CD4-positive, alpha-beta T cell (primary cell): ENCODE data around the gene SORBS1. TPM values are rescaled to one million over a fixed set of nuclear protein-coding genes. Genes with fewer than 3 reads are reported as not detected.

ENCODE experiments used
- ATAC-seq: fragments of 200-7000 bp; cut with Tn5 transposase; one replicate; pipeline ENCODE4 v1.10.0; 2022; ENCODE audit warnings: mild to moderate bottlenecking; ENCODE audit not compliant: poor library complexity
- CTCF ChIA-PET: fragments of 350-600 bp; sonication (Branson Sonifier 250); formaldehyde crosslinking; loops from one replicate; lab custom pipeline; 2021; ENCODE audit warnings: antibody characterized with exemption, inconsistent platforms; lab: Charles Lee
- POLR2A ChIA-PET: fragments of 350-600 bp; sonication (Branson Sonifier 250); formaldehyde crosslinking; loops from one replicate; lab custom pipeline; 2021; ENCODE audit warnings: antibody characterized with exemption, inconsistent platforms; lab: Charles Lee
- DNase-seq, 14 experiments: peaks; one replicate each; pipeline ENCODE4 v3.0.0-alpha.2; 2013 to 2020; ENCODE audit warnings: mixed read lengths in 2 of 14
- H3K27ac ChIP-seq, 2 donors: one replicate each; pipeline versions ENCODE4 v1.5.1 to v1.7.0; 2013; ENCODE audit warnings: low read length in 2 of 2, low read depth in 1 of 2, mild to moderate bottlenecking in 1 of 2
- H3K27me3 ChIP-seq, 2 experiments: 1 replicate in 1 of 2; 2 replicates in 1 of 2; pipeline versions ENCODE4 v1.6.1 to v1.7.0; 2013; ENCODE audit warnings: low read length in 2 of 2, control low read depth in 1 of 2, mild to moderate bottlenecking in 1 of 2, moderate library complexity in 1 of 2; ENCODE audit not compliant: insufficient read depth in 2 of 2, control insufficient read depth in 1 of 2
- H3K36me3 ChIP-seq: one replicate; pipeline ENCODE4 v1.6.1; 2013; ENCODE audit warnings: low read length, control low read depth; ENCODE audit not compliant: insufficient read depth
- H3K4me1 ChIP-seq: one replicate; pipeline ENCODE4 v1.6.1; 2013; ENCODE audit warnings: low read length, control low read depth; ENCODE audit not compliant: insufficient read depth
- H3K4me3 ChIP-seq: one replicate; pipeline ENCODE4 v1.5.1; 2013; ENCODE audit warnings: mild to moderate bottlenecking, low read length, moderate library complexity
- H3K9me3 ChIP-seq, 2 experiments: 1 replicate in 1 of 2; 2 replicates in 1 of 2; pipeline versions ENCODE4 v1.6.1 to v1.7.0; 2013; ENCODE audit warnings: low read length in 2 of 2, mild to moderate bottlenecking in 2 of 2, control low read depth in 1 of 2, moderate library complexity in 1 of 2; ENCODE audit not compliant: control insufficient read depth in 1 of 2, insufficient read depth in 1 of 2
- H3K27ac Mint-ChIP-seq: one replicate; pipeline ENCODE4 v1.8.0; 2020; ENCODE audit warnings: mixed read lengths
- H3K27me3 Mint-ChIP-seq: one replicate; pipeline ENCODE4 v1.8.0; 2021; ENCODE audit warnings: mixed read lengths
- H3K36me3 Mint-ChIP-seq: one replicate; pipeline ENCODE4 v1.8.0; 2021; ENCODE audit warnings: low read depth, mixed read lengths
- H3K4me1 Mint-ChIP-seq: one replicate; pipeline ENCODE4 v1.8.0; 2021; ENCODE audit warnings: low read depth, mixed read lengths
- H3K4me3 Mint-ChIP-seq: one replicate; pipeline ENCODE4 v1.8.0; 2020; ENCODE audit warnings: mild to moderate bottlenecking, mixed read lengths
- H3K9me3 Mint-ChIP-seq: one replicate; pipeline ENCODE4 v1.8.0; 2020; ENCODE audit warnings: mixed read lengths
- intact Hi-C, 2 experiments: fragments of 100-400 bp; cut with DNase I in 1 of 2; cut with micrococcal nuclease in 1 of 2; formaldehyde crosslinking; loops; one replicate each; pipeline versions ENCODE4 v1.15.1 to v1.9.0; 2023 to 2025; cut with DNase I, micrococcal nuclease
- total RNA-seq, 174 experiments: library from RNA in 2 of 174; stranded (reverse) in 2 of 174; gene quantifications; one replicate each; pipeline ENCODE4 v1.2.3 and lab custom pipeline; 2021 to 2026
- TF ChIP-seq, protein P1 (sequence below): fragments of 200-600 bp; IDR thresholded peaks from one replicate; pipeline ENCODE4 v1.8.0; 2022; ENCODE audit warnings: antibody characterized with exemption, mild to moderate bottlenecking

SORBS1 gene
- total RNA-seq, 2 experiments from 2014 or later = 1.4 to 1.8 TPM

DNA sequence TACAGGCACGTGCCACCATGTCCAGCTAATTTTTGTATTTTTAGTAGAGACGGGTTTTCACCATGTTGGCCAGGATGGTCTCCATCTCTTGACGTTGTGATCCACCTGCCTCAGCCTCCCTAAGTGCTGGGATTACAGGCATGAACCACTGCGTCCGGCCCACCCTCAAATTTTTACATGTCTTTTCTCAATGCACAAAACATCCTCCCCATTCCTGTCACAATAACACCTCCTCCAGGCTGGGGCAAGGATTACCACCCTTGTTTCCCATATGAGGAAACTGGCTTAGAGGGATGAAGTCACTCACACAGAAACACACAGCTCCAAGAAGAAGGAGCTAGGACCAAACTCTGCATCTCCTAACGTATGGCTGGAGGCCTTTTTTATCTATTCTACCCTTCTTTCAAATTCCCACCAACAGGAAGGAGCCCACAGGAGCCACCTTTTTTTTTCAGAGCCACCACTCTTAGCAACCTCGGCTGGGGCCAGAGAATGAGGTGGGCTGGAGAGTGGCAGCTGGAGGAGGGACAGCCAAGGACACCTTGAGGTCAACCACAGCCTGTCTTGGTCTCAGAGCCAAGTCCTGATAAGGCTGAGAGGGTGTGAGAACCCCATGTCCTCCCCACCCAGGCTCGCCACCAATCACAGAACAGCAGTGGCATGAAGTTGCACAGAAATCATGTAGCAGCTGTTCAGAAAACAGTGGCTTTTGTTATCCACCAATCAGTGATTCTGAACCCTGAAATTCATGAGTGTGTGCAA, 157.3 kb downstream of the SORBS1 start:
- ChIA-PET CTCF (no interaction called here), POLR2A (no interaction called here)
- Mint-ChIP-seq H3K27me3 (peaks cover 10% of the 10 kb centered on the region), H3K4me3 (no peak overlapping the region), H3K27ac (no peak overlapping the region), H3K9me3 (no peaks in the 10 kb centered on the region), H3K36me3 (no peaks in the 10 kb centered on the region), H3K4me1 (no peaks in the 10 kb centered on the region)
- Histone ChIP-seq H3K4me3 (no peak overlapping the region), H3K27ac (no peak overlapping the region), H3K27me3 (no peaks in the 10 kb centered on the region), H3K4me1 (no peaks in the 10 kb centered on the region), H3K9me3 (no peaks in the 10 kb centered on the region), H3K36me3 (no peaks in the 10 kb centered on the region)
- DNase-seq = no peak
- intact Hi-C loops = no loop called here
- TF ChIP-seq, protein P1, sequence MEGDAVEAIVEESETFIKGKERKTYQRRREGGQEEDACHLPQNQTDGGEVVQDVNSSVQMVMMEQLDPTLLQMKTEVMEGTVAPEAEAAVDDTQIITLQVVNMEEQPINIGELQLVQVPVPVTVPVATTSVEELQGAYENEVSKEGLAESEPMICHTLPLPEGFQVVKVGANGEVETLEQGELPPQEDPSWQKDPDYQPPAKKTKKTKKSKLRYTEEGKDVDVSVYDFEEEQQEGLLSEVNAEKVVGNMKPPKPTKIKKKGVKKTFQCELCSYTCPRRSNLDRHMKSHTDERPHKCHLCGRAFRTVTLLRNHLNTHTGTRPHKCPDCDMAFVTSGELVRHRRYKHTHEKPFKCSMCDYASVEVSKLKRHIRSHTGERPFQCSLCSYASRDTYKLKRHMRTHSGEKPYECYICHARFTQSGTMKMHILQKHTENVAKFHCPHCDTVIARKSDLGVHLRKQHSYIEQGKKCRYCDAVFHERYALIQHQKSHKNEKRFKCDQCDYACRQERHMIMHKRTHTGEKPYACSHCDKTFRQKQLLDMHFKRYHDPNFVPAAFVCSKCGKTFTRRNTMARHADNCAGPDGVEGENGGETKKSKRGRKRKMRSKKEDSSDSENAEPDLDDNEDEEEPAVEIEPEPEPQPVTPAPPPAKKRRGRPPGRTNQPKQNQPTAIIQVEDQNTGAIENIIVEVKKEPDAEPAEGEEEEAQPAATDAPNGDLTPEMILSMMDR = no peak
- no peak for ATAC-seq

DNA sequence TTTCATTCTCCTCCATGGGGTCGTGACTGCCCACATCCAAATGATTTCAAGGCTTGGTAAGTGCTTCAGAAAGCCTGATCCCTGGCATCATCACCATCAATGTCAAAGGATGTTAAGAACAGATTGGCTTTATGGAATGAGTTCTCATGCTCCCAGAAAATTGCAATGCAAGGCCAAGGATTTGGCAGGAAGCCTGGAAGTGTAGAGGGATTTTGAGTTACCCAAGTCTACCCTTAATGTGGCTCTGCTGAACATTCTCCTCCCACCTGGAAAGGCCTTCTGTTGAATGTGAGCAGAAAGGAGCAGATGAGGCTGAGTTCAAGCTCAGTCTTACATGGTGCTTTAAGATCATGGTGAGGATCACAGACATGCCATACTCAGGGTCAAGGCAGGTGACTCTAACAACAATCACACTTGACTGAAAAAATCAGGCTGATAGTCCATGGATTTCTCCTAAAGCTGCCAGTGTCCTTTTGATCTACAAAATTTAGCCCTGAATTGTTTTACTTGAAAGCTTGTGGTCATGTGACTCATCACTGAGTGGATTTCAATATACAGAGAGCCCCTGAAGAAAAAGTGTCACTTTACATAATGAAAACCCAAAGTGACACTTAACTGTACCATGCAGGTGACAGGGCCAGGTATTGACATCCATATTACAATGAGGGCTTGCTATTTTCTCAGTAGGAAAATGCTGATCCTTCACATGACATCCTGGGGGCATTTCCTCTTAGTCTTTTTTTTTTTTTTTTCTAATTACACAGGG, 159.3 kb downstream of the SORBS1 start:
- Mint-ChIP-seq H3K36me3 (no peaks in the 10 kb centered on the region), H3K4me3 (no peak overlapping the region), H3K27ac (no peak overlapping the region), H3K27me3 (peaks cover 5% of the 10 kb centered on the region), H3K4me1 (no peaks in the 10 kb centered on the region), H3K9me3 (no peaks in the 10 kb centered on the region)
- no peaks in the 10 kb centered on the region for H3K4me1 ChIP-seq
- H3K9me3 ChIP-seq = no peaks in the 10 kb centered on the region
- no peak overlapping the region for H3K27ac ChIP-seq
- ChIA-PET POLR2A (no interaction called here), CTCF (no interaction called here)
- no peaks in the 10 kb centered on the region for H3K36me3 ChIP-seq
- intact Hi-C loops = no loop called here
- ATAC-seq (no peak), DNase-seq (no peak)
- TF ChIP-seq, protein P1 = no peak
- H3K27me3 ChIP-seq = no peaks in the 10 kb centered on the region
- H3K4me3 ChIP-seq = no peak overlapping the region

DNA sequence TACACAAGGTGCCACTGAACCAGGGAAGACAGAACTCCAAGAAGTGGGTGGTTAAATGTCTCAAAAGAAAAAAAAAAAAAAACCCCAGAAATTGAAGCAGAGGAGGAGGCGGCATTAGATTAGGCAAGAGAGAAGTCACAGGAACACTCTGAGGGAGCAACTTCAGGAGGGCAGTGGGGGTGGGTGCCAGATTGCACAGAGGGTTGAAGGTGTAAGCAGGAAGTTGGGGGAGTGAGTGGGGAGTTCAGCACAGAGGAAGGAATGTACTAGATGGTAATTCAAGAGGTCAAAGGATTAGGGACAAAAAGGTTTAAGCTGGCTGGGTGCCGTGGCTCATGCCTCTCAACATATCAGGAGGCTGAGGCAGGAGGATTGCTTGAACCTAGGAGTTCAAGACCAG, 160.4 kb downstream of the SORBS1 start:
- Histone ChIP-seq H3K4me3 (no peak overlapping the region), H3K4me1 (no peaks in the 10 kb centered on the region), H3K27ac (no peak overlapping the region), H3K36me3 (no peaks in the 10 kb centered on the region), H3K27me3 (no peaks in the 10 kb centered on the region), H3K9me3 (no peaks in the 10 kb centered on the region)
- POLR2A ChIA-PET = no interaction called here
- Mint-ChIP-seq H3K4me3 (no peak overlapping the region), H3K9me3 (no peaks in the 10 kb centered on the region), H3K27me3 (no peaks in the 10 kb centered on the region), H3K36me3 (no peaks in the 10 kb centered on the region), H3K27ac (no peak overlapping the region), H3K4me1 (no peaks in the 10 kb centered on the region)
- CTCF ChIA-PET = no interaction called here
- intact Hi-C loops = no loop called here
- TF ChIP-seq, protein P1 = no peak
- DNase-seq = no peak
- no peak for ATAC-seq
